Sciatic nerve (tissue), 2 donors: ENCODE measurements around the gene ZNRF3. TPM values are rescaled to one million over a fixed set of nuclear protein-coding genes. Genes with fewer than 3 reads are reported as not detected.

Source experiments
- ATAC-seq: fragments of 200-7000 bp; cut with Tn5 transposase; one replicate; pipeline ENCODE4 v1.9.1; 2020; ENCODE audit warnings: mild to moderate bottlenecking, moderate library complexity
- DNase-seq: peaks from one replicate; pipeline ENCODE4 v3.0.0-alpha.2; 2020; ENCODE audit warnings: low spot score
- intact Hi-C: fragments of 100-400 bp; cut with DNase I; formaldehyde crosslinking; loops from one replicate; pipeline ENCODE4 v1.14.2; 2022
- total RNA-seq: library from RNA; stranded (reverse); fragmentation: NEBNext Ultra II Directional; extraction: Animal tissue kit (Norgen Biotek cat#: 25700); gene quantifications from one replicate; pipeline ENCODE4 v1.2.1, GENCODE V29; 2021
- donor health status: DM: no; HTN: no; CAD: no.
- donor health status: DM: no; HTN: no; CAD: no.

The ZNRF3 gene
- total RNA-seq, 1 donor from 2014 or later = 12.9 TPM

- no peak for DNase-seq
- no peak for ATAC-seq
- intact Hi-C loops = no loop called here
Observed at GRCh38 chr22:29083933-29084591, 200.7 kb downstream of the ZNRF3 start.

DNA sequence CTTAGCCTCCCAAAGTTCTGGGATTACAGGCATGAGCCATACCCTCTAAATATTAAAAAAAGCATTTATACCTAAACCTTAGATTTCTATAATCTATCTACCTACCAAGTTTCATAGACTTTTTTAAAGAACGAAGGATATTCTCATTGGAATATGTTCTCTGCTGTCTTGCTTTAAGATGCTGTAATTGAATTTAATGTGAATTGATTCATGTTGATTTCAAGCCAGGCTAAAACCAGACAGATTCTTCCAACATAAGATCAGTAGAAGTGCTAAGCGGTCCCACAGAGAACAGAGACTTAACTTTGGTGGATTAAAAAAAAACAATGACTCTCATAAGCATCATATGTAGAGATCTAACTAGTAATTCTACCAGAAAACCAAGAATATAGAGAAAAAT, 203.6 kb downstream of the ZNRF3 start:
- no peak for ATAC-seq
- no peak for DNase-seq
- intact Hi-C loops = no loop called here

- DNase-seq (no peak), ATAC-seq (no peak)
- intact Hi-C loops = no loop called here
Observed at GRCh38 chr22:29088809-29089208, 205.4 kb downstream of the ZNRF3 start.

- ATAC-seq (no peak), DNase-seq (no peak)
- intact Hi-C loops = no loop called here
Observed at GRCh38 chr22:29089507-29089906, 206.1 kb downstream of the ZNRF3 start.

GRCh38 chr22:29090039-29090438, 206.7 kb downstream of the ZNRF3 start:
- intact Hi-C loops = no loop called here
- DNase-seq = no peak
- no peak for ATAC-seq

DNA sequence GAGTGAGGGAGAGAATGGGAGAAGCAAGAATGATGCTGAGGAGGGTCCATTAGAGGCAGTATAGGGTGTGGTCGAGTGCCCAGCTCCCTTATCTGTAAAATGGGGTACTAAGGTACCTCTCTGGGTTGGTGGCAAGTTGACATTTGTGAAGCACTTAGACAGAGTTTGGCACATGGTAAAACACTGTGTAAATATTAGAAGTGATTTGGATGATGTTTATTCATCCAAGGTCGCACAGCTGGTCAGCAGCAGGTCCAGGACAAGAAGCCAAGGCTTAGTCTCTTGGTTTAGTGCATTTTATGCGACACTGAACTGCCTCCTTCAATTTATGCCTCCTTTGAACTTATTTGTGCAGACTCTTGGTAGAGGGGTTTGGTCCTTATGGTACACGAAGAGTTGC, 208.9 kb downstream of the ZNRF3 start:
- ATAC-seq (no peak), DNase-seq (no peak)
- intact Hi-C loops = no loop called here

DNA sequence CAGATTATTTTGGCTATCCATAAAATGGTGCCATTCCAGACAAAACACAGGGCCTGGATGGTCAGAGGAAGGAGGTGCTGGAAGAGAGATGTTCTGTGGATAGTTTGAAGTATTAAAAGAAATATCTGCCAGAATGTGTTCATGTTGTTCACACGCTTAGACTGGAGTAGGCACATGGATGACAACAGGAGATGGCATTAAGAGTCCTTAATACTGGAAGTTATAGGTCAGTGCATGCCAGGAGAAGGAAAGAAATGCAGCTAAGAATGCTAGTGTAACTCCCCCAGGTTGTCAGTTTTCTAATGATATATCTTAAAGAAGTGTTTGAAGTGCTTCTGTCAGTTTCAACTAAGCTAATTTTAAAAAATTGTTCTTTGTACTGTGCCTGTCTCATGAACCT, 209.7 kb downstream of the ZNRF3 start:
- ATAC-seq (no peak), DNase-seq (no peak)
- intact Hi-C loops = no loop called here

GRCh38 chr22:29093501-29094300, 210.3 kb downstream of the ZNRF3 start:
- DNase-seq (no peak), ATAC-seq (peak; percentile 91)
- intact Hi-C loops = no loop called here

GRCh38 chr22:29095459-29095858, 212.1 kb downstream of the ZNRF3 start:
- ATAC-seq = no peak
- no peak for DNase-seq
- intact Hi-C loops = no loop called here

GRCh38 chr22:29096736-29097669, 213.6 kb downstream of the ZNRF3 start:
- no peak for ATAC-seq
- intact Hi-C loops = no loop called here
- DNase-seq = no peak

DNA sequence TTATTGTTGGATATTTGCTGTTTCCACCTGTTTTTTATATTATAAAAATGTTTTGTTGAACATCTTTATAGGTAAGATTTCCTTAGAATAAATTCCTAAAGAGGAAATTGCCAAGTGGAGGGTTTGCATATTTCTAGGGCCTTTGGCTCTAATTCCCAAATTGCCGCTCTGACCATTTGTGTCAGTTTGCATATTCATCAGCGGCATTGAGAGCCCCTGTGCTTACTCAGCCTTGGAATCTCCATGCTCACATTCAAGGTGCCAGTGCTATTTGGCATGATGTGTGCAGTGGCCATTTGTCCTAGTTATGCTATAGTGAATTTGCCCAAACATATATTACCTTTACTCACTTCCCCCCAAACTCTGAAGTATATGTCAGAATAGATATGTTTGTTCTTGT, 214.9 kb downstream of the ZNRF3 start:
- intact Hi-C loops = no loop called here
- ATAC-seq (no peak), DNase-seq (no peak)

GRCh38 chr22:29102300-29102699, 218.9 kb downstream of the ZNRF3 start:
- no peak for ATAC-seq
- intact Hi-C loops = no loop called here
- DNase-seq = no peak

- DNase-seq (no peak), ATAC-seq (no peak)
- intact Hi-C loops = no loop called here
Observed at GRCh38 chr22:29103121-29103520, 219.7 kb downstream of the ZNRF3 start.

DNA sequence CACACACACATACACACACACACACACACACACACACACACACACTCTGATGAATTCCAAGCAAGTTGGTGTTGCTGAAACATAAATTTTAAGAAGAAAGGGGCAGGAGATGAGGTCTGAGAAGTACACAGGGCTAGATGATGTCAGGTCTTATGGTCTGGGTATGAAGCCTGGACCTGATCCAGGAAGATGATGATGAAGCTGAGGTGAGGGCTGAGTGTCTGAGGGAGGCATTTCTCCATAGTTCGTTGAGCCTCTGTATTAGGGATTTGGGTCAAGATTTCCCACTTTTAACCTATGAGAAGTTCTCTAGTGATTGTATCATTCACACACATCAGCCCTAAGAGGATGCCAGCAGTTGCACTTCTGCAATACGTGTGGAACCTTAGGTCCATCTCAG, 222.1 kb downstream of the ZNRF3 start:
- intact Hi-C loops = no loop called here
- no peak for ATAC-seq

GRCh38 chr22:29106839-29107238, 223.5 kb downstream of the ZNRF3 start:
- intact Hi-C loops = no loop called here
- DNase-seq = no peak
- no peak for ATAC-seq

More for the DNA sequence above, 222.1 kb downstream of the ZNRF3 start:
- no peak for DNase-seq

Other genes starting within 250 kb of the ZNRF3 start
- gene TTC28, start 203.7 kb upstream of the ZNRF3 start, total RNA-seq = 58.4 TPM
- 29.3 TPM for gene CHEK2, start 141.8 kb upstream of the ZNRF3 start, total RNA-seq
- 13.9 TPM for gene HSCB, start 141.5 kb upstream of the ZNRF3 start, total RNA-seq
- gene CCDC117, start 110.9 kb upstream of the ZNRF3 start, total RNA-seq = 16.1 TPM
- gene XBP1, start 83.0 kb upstream of the ZNRF3 start, total RNA-seq = 84.9 TPM
- gene C22orf31, start 178.3 kb downstream of the ZNRF3 start, total RNA-seq = not detected
- gene KREMEN1, start 189.5 kb downstream of the ZNRF3 start, total RNA-seq = 21.5 TPM